Measurements from ENCODE around the gene EFR3B. TPM values are rescaled to one million over a fixed set of nuclear protein-coding genes. Genes with fewer than 3 reads are reported as not detected.

Gene EFR3B
- total RNA-seq, 1 experiment from 2014 or later, result 8.9 TPM

DNA sequence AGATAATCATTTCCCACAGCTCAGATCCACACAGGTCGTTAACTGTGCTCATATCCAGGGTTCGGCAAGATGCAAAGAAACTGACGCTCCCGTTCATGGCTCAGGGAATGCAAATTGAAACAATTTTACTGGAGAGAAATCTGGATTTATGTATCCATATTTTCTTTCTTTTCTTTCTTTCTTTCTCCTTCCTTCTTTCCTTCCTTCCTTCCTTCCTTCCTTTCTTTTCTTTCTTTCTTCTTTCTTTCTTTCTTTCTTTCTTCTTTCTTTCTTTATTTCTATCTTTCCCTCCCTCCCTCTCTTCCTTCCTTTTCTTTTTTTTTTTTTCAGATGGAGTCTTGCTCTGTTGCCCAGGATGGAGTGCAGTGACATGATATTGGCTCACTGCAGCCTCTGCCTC, 146.5 kb downstream of the EFR3B start (continued):
- TF ChIP-seq, protein P1, sequence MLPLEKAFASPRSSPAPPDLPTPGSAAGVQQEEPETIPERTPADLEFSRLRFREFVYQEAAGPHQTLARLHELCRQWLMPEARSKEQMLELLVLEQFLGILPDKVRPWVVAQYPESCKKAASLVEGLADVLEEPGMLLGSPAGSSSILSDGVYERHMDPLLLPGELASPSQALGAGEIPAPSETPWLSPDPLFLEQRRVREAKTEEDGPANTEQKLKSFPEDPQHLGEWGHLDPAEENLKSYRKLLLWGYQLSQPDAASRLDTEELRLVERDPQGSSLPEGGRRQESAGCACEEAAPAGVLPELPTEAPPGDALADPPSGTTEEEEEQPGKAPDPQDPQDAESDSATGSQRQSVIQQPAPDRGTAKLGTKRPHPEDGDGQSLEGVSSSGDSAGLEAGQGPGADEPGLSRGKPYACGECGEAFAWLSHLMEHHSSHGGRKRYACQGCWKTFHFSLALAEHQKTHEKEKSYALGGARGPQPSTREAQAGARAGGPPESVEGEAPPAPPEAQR (CRISPR knock-in tag; IDR thresholded peaks at IDR 0.05), result no peak
- TF ChIP-seq, protein P2, sequence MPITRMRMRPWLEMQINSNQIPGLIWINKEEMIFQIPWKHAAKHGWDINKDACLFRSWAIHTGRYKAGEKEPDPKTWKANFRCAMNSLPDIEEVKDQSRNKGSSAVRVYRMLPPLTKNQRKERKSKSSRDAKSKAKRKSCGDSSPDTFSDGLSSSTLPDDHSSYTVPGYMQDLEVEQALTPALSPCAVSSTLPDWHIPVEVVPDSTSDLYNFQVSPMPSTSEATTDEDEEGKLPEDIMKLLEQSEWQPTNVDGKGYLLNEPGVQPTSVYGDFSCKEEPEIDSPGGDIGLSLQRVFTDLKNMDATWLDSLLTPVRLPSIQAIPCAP (CRISPR knock-in tag; IDR thresholded peaks at IDR 0.05), result no peak
- TF ChIP-seq, protein P3, sequence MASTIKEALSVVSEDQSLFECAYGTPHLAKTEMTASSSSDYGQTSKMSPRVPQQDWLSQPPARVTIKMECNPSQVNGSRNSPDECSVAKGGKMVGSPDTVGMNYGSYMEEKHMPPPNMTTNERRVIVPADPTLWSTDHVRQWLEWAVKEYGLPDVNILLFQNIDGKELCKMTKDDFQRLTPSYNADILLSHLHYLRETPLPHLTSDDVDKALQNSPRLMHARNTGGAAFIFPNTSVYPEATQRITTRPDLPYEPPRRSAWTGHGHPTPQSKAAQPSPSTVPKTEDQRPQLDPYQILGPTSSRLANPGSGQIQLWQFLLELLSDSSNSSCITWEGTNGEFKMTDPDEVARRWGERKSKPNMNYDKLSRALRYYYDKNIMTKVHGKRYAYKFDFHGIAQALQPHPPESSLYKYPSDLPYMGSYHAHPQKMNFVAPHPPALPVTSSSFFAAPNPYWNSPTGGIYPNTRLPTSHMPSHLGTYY (CRISPR knock-in tag; IDR thresholded peaks at IDR 0.05), result no peak
- TF ChIP-seq TP53 (CRISPR knock-in tag; IDR thresholded peaks at IDR 0.05) (no peak), ZNF317 (CRISPR knock-in tag; IDR thresholded peaks at IDR 0.05; ENCODE audit: borderline replicate concordance, low read depth) (no peak), MYBL2 (CRISPR knock-in tag; IDR thresholded peaks at IDR 0.05) (no peak)
- TF ChIP-seq, protein P4, sequence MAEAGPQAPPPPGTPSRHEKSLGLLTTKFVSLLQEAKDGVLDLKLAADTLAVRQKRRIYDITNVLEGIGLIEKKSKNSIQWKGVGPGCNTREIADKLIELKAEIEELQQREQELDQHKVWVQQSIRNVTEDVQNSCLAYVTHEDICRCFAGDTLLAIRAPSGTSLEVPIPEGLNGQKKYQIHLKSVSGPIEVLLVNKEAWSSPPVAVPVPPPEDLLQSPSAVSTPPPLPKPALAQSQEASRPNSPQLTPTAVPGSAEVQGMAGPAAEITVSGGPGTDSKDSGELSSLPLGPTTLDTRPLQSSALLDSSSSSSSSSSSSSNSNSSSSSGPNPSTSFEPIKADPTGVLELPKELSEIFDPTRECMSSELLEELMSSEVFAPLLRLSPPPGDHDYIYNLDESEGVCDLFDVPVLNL (CRISPR knock-in tag; IDR thresholded peaks at IDR 0.05; ENCODE audit: borderline replicate concordance, low read depth), result no peak

DNA sequence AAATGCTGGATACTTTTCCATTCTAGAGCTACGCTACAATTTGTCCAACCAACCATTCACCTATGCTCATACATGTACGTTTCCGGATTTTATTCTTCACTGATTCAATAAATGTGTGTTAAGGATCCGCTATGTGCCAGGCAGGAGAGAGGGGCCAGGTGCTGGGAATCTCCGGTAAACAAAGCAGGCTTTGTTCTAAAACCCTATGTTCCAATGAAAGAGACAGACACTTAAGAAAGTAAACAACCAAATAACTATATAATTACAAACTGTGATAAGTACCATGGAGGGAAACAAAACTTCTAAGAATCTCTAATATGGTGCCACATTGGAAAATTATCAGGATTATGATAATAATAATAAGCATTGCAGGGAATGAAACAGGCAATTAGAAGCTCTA, 148.7 kb downstream of the EFR3B start:
- no peaks in the 10 kb centered on the region; the same call in 1 of the 2 replicates for H3K27me3 Mint-ChIP-seq (ENCODE audit: low read depth)
- no peaks in the 10 kb centered on the region for H3K36me3 Mint-ChIP-seq
- DNase-seq (ENCODE audit: low spot score) (no peak), ATAC-seq (no peak)
- no peak overlapping the region for H3K4me3 Mint-ChIP-seq
- peaks cover 7% of the 10 kb centered on the region for H3K4me1 Mint-ChIP-seq
- CTCF ChIA-PET, result no interaction called here
- POLR2A ChIA-PET, result no interaction called here
- TF ChIP-seq NFE2L1 (CRISPR knock-in tag; IDR thresholded peaks at IDR 0.05) (no peak), TEAD1 (CRISPR knock-in tag; IDR thresholded peaks at IDR 0.05) (no peak), GRHL2 (CRISPR knock-in tag; IDR thresholded peaks at IDR 0.05; ENCODE audit: insufficient replicate concordance, severe bottlenecking) (no peak), ATF1 (CRISPR knock-in tag; IDR thresholded peaks at IDR 0.05) (no peak), SMAD4 (CRISPR knock-in tag; IDR thresholded peaks at IDR 0.05) (no peak), HMGA2 (CRISPR knock-in tag; IDR thresholded peaks at IDR 0.05) (no peak), JUN (CRISPR knock-in tag; IDR thresholded peaks at IDR 0.05) (no peak), ESRRA (CRISPR knock-in tag; IDR thresholded peaks at IDR 0.05; ENCODE audit: borderline replicate concordance) (no peak), ZNF423 (CRISPR knock-in tag; IDR thresholded peaks at IDR 0.05) (no peak), ZNF232 (CRISPR knock-in tag; IDR thresholded peaks at IDR 0.05) (no peak)
- TF ChIP-seq, protein P5, sequence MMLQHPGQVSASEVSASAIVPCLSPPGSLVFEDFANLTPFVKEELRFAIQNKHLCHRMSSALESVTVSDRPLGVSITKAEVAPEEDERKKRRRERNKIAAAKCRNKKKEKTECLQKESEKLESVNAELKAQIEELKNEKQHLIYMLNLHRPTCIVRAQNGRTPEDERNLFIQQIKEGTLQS (CRISPR knock-in tag; conservative IDR thresholded peaks at IDR 0.05), result no peak
- TF ChIP-seq, protein P6, sequence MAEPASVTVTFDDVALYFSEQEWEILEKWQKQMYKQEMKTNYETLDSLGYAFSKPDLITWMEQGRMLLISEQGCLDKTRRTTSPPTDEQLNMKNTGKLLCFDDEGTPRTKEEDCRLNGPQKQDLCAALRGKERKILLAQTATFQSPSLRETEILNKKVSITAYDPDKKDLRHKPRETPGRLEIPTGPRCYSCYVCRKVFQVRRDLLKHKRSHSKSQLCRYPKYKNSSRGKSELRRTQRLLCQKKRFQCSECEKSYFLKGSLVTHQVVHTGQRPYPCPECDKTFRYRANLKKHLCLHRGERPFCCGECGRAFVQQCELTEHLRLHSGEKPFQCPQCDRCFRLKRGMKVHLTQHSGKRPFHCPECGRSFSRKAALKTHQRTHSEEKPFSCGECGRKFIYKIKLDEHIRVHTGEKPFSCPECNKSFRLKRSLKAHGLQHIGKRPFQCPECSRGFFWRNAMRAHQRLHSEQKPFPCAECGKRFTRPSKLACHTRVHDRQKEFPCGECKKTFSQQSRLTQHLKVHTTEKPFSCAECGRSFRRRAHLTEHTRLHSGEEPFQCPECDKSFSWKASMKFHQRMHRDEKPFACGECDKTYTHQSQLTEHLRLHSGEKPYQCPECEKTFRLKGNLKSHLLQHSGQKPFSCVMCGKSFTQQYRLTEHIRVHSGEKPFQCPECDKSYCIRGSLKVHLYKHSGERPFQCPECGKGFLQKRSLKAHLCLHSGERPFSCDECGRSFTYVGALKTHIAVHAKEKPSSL (CRISPR knock-in tag; conservative IDR thresholded peaks at IDR 0.05), result no peak
- TF ChIP-seq, protein P7, sequence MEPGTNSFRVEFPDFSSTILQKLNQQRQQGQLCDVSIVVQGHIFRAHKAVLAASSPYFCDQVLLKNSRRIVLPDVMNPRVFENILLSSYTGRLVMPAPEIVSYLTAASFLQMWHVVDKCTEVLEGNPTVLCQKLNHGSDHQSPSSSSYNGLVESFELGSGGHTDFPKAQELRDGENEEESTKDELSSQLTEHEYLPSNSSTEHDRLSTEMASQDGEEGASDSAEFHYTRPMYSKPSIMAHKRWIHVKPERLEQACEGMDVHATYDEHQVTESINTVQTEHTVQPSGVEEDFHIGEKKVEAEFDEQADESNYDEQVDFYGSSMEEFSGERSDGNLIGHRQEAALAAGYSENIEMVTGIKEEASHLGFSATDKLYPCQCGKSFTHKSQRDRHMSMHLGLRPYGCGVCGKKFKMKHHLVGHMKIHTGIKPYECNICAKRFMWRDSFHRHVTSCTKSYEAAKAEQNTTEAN (CRISPR knock-in tag; IDR thresholded peaks at IDR 0.05), result no peak
- TF ChIP-seq, protein P8, sequence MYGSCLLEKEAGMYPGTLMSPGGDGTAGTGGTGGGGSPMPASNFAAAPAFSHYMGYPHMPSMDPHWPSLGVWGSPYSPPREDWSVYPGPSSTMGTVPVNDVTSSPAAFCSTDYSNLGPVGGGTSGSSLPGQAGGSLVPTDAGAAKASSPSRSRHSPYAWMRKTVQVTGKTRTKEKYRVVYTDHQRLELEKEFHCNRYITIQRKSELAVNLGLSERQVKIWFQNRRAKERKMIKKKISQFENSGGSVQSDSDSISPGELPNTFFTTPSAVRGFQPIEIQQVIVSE (CRISPR knock-in tag; IDR thresholded peaks at IDR 0.05; ENCODE audit: borderline replicate concordance), result no peak
- no peak overlapping the region for H3K27ac Mint-ChIP-seq
- no peaks in the 10 kb centered on the region for H3K9me3 Mint-ChIP-seq

Measured in WTC11 (cell line).